Measurements from ENCODE around the gene ADORA1. TPM values are rescaled to one million over a fixed set of nuclear protein-coding genes. Genes with fewer than 3 reads are reported as not detected.

The ADORA1 gene
- total RNA-seq, 2 experiments from 2014 or later, result not detected

GRCh38 chr1:203153051-203153988 lies 25.8 kb downstream of the ADORA1 start:
- Mint-ChIP-seq H3K27ac (no peak overlapping the region), H3K36me3 (no peaks in the 10 kb centered on the region), H3K27me3 (peaks cover 21% of the 10 kb centered on the region), H3K9me3 (ENCODE audit: low read depth) (no peaks in the 10 kb centered on the region), H3K4me3 (no peak overlapping the region), H3K4me1 (no peaks in the 10 kb centered on the region)
- ATAC-seq (no peak), DNase-seq (no peak)
- CTCF ChIA-PET, result interaction anchor here (0.9 to 1.8 kb wide), 3 partner anchors 18 to 69 kb away, joined by 3 to 4 read pairs (median 4); no protein-coding TSS in a partner anchor

- Mint-ChIP-seq H3K9me3 (ENCODE audit: low read depth) (no peaks in the 10 kb centered on the region), H3K27ac (no peak overlapping the region), H3K4me1 (no peaks in the 10 kb centered on the region), H3K27me3 (peaks cover 26% of the 10 kb centered on the region), H3K4me3 (no peak overlapping the region), H3K36me3 (no peaks in the 10 kb centered on the region)
- CTCF ChIA-PET, result interaction anchor here (0.9 kb wide), 1 partner anchor 18 kb away, joined by 3 read pairs; no protein-coding TSS in a partner anchor
- DNase-seq, result no peak
- ATAC-seq, result no peak
Observed at GRCh38 chr1:203153989-203154821, 26.7 kb downstream of the ADORA1 start.

GRCh38 chr1:203156280-203156679 lies 28.8 kb downstream of the ADORA1 start:
- DNase-seq (no peak), ATAC-seq (no peak)
- CTCF ChIA-PET, result no interaction called here
- Mint-ChIP-seq H3K36me3 (no peaks in the 10 kb centered on the region), H3K27me3 (peaks cover 32% of the 10 kb centered on the region), H3K4me1 (no peaks in the 10 kb centered on the region), H3K4me3 (no peak overlapping the region), H3K27ac (no peak overlapping the region), H3K9me3 (ENCODE audit: low read depth) (no peaks in the 10 kb centered on the region)

GRCh38 chr1:203158423-203158822 lies 30.9 kb downstream of the ADORA1 start:
- H3K4me1 Mint-ChIP-seq, result no peaks in the 10 kb centered on the region
- no peaks in the 10 kb centered on the region for H3K9me3 Mint-ChIP-seq (ENCODE audit: low read depth)
- DNase-seq (no peak), ATAC-seq (no peak)
- no peaks in the 10 kb centered on the region for H3K36me3 Mint-ChIP-seq
- CTCF ChIA-PET, result no interaction called here
- H3K27me3 Mint-ChIP-seq, result peaks cover 37% of the 10 kb centered on the region
- H3K4me3 Mint-ChIP-seq, result no peak overlapping the region
- no peak overlapping the region for H3K27ac Mint-ChIP-seq

GRCh38 chr1:203158960-203159665 lies 31.6 kb downstream of the ADORA1 start:
- CTCF ChIA-PET, result no interaction called here
- H3K4me3 Mint-ChIP-seq, result no peak overlapping the region

GRCh38 chr1:203159844-203160243 lies 32.3 kb downstream of the ADORA1 start:
- CTCF ChIA-PET, result no interaction called here
- DNase-seq, result no peak
- Mint-ChIP-seq H3K36me3 (no peaks in the 10 kb centered on the region), H3K27me3 (peaks cover 44% of the 10 kb centered on the region), H3K27ac (no peak overlapping the region), H3K4me1 (no peaks in the 10 kb centered on the region), H3K4me3 (no peak overlapping the region), H3K9me3 (ENCODE audit: low read depth) (no peaks in the 10 kb centered on the region)
- no peak for ATAC-seq

More at GRCh38 chr1:203158960-203159665, 31.6 kb downstream of the ADORA1 start:
- no peak for ATAC-seq
- DNase-seq, result no peak
- Mint-ChIP-seq H3K36me3 (no peaks in the 10 kb centered on the region), H3K4me1 (no peaks in the 10 kb centered on the region), H3K9me3 (ENCODE audit: low read depth) (no peaks in the 10 kb centered on the region), H3K27ac (no peak overlapping the region), H3K27me3 (peaks cover 40% of the 10 kb centered on the region)

GRCh38 chr1:203161175-203161574 lies 33.6 kb downstream of the ADORA1 start:
- ATAC-seq, result no peak
- CTCF ChIA-PET, result interaction anchor here (3.3 kb wide), 1 partner anchor 11 kb away, joined by 17 read pairs; no protein-coding TSS in a partner anchor
- H3K27me3 Mint-ChIP-seq, result peaks cover 42% of the 10 kb centered on the region
- DNase-seq, result no peak
- H3K9me3 Mint-ChIP-seq (ENCODE audit: low read depth), result no peaks in the 10 kb centered on the region
- H3K4me3 Mint-ChIP-seq, result no peak overlapping the region
- H3K36me3 Mint-ChIP-seq, result no peaks in the 10 kb centered on the region
- no peaks in the 10 kb centered on the region for H3K4me1 Mint-ChIP-seq
- H3K27ac Mint-ChIP-seq, result no peak overlapping the region

- no peak overlapping the region for H3K4me3 Mint-ChIP-seq
- no peak overlapping the region for H3K27ac Mint-ChIP-seq
- H3K36me3 Mint-ChIP-seq, result no peaks in the 10 kb centered on the region
- H3K4me1 Mint-ChIP-seq, result no peaks in the 10 kb centered on the region
- CTCF ChIA-PET, result interaction anchor here (3.3 kb wide), 1 partner anchor 11 kb away, joined by 17 read pairs; no protein-coding TSS in a partner anchor
- H3K27me3 Mint-ChIP-seq, result peaks cover 39% of the 10 kb centered on the region
- DNase-seq (no peak), ATAC-seq (no peak)
- H3K9me3 Mint-ChIP-seq (ENCODE audit: low read depth), result no peaks in the 10 kb centered on the region
Observed at GRCh38 chr1:203161703-203162102, 34.2 kb downstream of the ADORA1 start.

- Mint-ChIP-seq H3K4me1 (no peaks in the 10 kb centered on the region), H3K27ac (no peak overlapping the region), H3K4me3 (no peak overlapping the region), H3K36me3 (no peaks in the 10 kb centered on the region), H3K9me3 (ENCODE audit: low read depth) (no peaks in the 10 kb centered on the region), H3K27me3 (peaks cover 37% of the 10 kb centered on the region)
- no peak for DNase-seq
- ATAC-seq, result no peak
- CTCF ChIA-PET, result interaction anchor here (3.3 kb wide), 1 partner anchor 10 kb away, joined by 17 read pairs; no protein-coding TSS in a partner anchor
Observed at GRCh38 chr1:203162403-203162802, 34.9 kb downstream of the ADORA1 start.

GRCh38 chr1:203163891-203164635 lies 36.5 kb downstream of the ADORA1 start:
- no peak for ATAC-seq
- Mint-ChIP-seq H3K27me3 (peaks cover 24% of the 10 kb centered on the region), H3K36me3 (no peaks in the 10 kb centered on the region), H3K9me3 (ENCODE audit: low read depth) (no peaks in the 10 kb centered on the region), H3K27ac (no peak overlapping the region), H3K4me3 (no peak overlapping the region), H3K4me1 (no peaks in the 10 kb centered on the region)
- CTCF ChIA-PET, result interaction anchor here (0.5 kb wide), 1 partner anchor 398 kb away, joined by 3 read pairs; no protein-coding TSS in a partner anchor
- DNase-seq, result no peak

- H3K27me3 Mint-ChIP-seq, result peaks cover 18% of the 10 kb centered on the region
- H3K4me3 Mint-ChIP-seq, result no peak overlapping the region
- CTCF ChIA-PET, result no interaction called here
- no peak overlapping the region for H3K27ac Mint-ChIP-seq
- DNase-seq (no peak), ATAC-seq (no peak)
- no peaks in the 10 kb centered on the region for H3K36me3 Mint-ChIP-seq
- no peaks in the 10 kb centered on the region for H3K9me3 Mint-ChIP-seq (ENCODE audit: low read depth)
- H3K4me1 Mint-ChIP-seq, result no peaks in the 10 kb centered on the region
Observed at GRCh38 chr1:203165101-203165799, 37.7 kb downstream of the ADORA1 start.

- DNase-seq (no peak), ATAC-seq (no peak)
- no peak overlapping the region for H3K4me3 Mint-ChIP-seq
- no peaks in the 10 kb centered on the region for H3K4me1 Mint-ChIP-seq
- H3K27ac Mint-ChIP-seq, result no peak overlapping the region
- H3K9me3 Mint-ChIP-seq (ENCODE audit: low read depth), result no peaks in the 10 kb centered on the region
- CTCF ChIA-PET, result interaction anchor here (1.3 kb wide), 1 partner anchor 102 kb away, joined by 4 read pairs; no protein-coding TSS in a partner anchor
- peaks cover 18% of the 10 kb centered on the region for H3K27me3 Mint-ChIP-seq
- no peaks in the 10 kb centered on the region for H3K36me3 Mint-ChIP-seq
Observed at GRCh38 chr1:203165800-203166161, 38.3 kb downstream of the ADORA1 start.

Measured in activated CD8-positive, alpha-beta memory T cell treated with anti-CD3 and anti-CD28 coated beads, Interleukin-2, amount 10 ng/mL, durations not matched to agents 7 days and 5 days (primary cell).